ENCODE data around the gene ACY1.

The ACY1 gene

GRCh38 chr3:51971350-51971749 lies 12.0 kb upstream of the ACY1 start:
- H3K27ac ChIP-seq (ENCODE audit: low read depth, low read length), result no peak overlapping the region
- H3K4me1 ChIP-seq (ENCODE audit: control insufficient read depth, insufficient read depth, low read length), result peaks cover 11% of the 10 kb centered on the region

DNA sequence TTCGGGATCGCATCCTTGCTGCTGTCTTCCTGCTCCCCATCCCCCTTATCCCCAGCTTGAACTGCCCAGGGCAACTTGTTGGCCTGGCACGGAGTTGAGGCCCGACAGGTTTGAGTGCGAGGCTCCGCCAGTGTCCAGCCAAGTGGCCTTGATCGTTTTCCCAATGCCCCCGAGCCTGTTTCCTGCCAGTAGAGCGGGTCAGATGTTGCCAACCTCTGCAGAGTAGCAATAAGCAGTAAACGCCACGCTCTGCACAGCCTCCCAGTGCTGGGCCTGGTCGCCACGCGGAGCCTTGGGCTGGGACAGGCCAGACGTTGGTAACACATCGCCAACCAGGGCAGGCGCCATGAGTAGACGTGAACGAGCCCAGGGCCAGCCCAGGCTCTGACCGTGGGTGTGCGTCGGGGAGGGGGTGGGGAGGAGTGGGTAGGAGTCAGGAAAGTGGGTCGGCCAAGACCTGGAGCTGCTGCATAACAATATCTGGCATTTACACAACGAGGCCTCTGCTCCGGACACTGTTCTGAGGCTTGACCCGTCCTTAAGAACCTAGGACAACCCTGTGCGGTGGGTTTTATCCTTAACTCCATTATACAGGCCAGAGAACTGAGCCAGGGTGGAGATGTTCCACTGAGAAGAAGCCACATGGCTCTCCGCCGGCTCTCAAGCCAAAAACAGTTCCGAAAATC lies 8.9 kb upstream of the ACY1 start:
- Histone ChIP-seq H3K4me1 (ENCODE audit: control insufficient read depth, insufficient read depth, low read length) (peaks cover 11% of the 10 kb centered on the region), H3K27me3 (ENCODE audit: control insufficient read depth, insufficient read depth, low read length) (no peaks in the 10 kb centered on the region), H3K36me3 (ENCODE audit: control insufficient read depth, insufficient read depth, low read length) (no peaks in the 10 kb centered on the region), H3K27ac (ENCODE audit: low read depth, low read length) (peak overlapping the region; percentile 88), H3K9ac (ENCODE audit: low read length) (peak overlapping the region; percentile 25), H3K4me3 (ENCODE audit: low read length) (peak overlapping the region; percentile 89)

More at GRCh38 chr3:51971350-51971749, 12.0 kb upstream of the ACY1 start:
- H3K4me3 ChIP-seq (ENCODE audit: low read length), result no peak overlapping the region
- H3K9ac ChIP-seq (ENCODE audit: low read length), result no peak overlapping the region
- H3K36me3 ChIP-seq (ENCODE audit: control insufficient read depth, insufficient read depth, low read length), result no peaks in the 10 kb centered on the region
- no peaks in the 10 kb centered on the region for H3K27me3 ChIP-seq (ENCODE audit: control insufficient read depth, insufficient read depth, low read length)

- Histone ChIP-seq H3K27ac (ENCODE audit: low read depth, low read length) (peak within 1 kb of the TSS; percentile 88), H3K36me3 (ENCODE audit: control insufficient read depth, insufficient read depth, low read length) (no peaks in the 10 kb centered on the region), H3K4me1 (ENCODE audit: control insufficient read depth, insufficient read depth, low read length) (peaks cover 11% of the 10 kb centered on the region), H3K4me3 (ENCODE audit: low read length) (peak within 1 kb of the TSS; percentile 89), H3K27me3 (ENCODE audit: control insufficient read depth, insufficient read depth, low read length) (no peaks in the 10 kb centered on the region), H3K9ac (ENCODE audit: low read length) (peak within 1 kb of the TSS; percentile 91)
These were observed 8.1 kb upstream of the ACY1 start, which contains the start of gene ABHD14A for GRCh38 chr3:51974963-51975851. Gene ABHD14A (plus strand): TSS chr3:51975064. CDS start chr3:51975136, 72 bp downstream.

DNA sequence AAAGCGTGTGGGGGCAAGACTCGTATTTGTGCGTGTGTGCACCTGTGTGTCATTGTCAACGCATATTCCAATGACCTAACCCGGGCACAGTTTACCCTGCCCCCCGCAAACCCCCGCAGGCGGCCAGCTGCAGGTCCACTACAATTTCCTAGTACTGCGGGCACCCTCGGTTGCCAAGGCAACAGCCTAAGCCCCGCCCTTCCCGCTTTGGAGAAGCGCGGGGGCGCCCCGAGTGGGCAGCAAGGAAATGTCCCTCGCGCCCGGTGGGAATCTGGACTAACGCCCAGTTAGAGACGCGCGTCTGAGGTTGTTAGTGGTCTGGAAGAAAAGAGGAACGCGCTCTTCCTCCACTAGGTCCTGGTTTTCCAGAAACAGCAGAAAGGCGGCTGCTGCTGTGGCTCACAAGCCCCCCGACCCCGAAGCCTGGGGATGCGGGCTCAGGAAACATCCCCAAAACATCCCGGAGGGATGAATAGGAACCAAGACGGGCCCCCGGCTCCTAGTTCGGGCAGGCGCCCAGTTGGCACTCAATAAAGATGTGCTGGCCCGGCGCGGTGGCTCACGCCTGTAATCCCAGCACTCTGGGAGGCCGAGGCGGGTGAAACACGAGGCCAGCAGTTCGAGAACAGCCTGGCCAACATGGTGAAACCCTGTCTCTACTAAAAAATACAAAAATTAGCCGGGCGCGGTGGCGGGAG lies 7.3 kb upstream of the ACY1 start:
- Histone ChIP-seq H3K27ac (ENCODE audit: low read depth, low read length) (peak overlapping the region; percentile 88), H3K36me3 (ENCODE audit: control insufficient read depth, insufficient read depth, low read length) (no peaks in the 10 kb centered on the region), H3K4me3 (ENCODE audit: low read length) (peak overlapping the region; percentile 89), H3K27me3 (ENCODE audit: control insufficient read depth, insufficient read depth, low read length) (no peaks in the 10 kb centered on the region), H3K4me1 (ENCODE audit: control insufficient read depth, insufficient read depth, low read length) (peaks cover 11% of the 10 kb centered on the region), H3K9ac (ENCODE audit: low read length) (no peak overlapping the region)

GRCh38 chr3:51977446-51978142 lies 5.7 kb upstream of the ACY1 start:
- Histone ChIP-seq H3K36me3 (ENCODE audit: control insufficient read depth, insufficient read depth, low read length) (no peaks in the 10 kb centered on the region), H3K9ac (ENCODE audit: low read length) (no peak overlapping the region), H3K27ac (ENCODE audit: low read depth, low read length) (no peak overlapping the region), H3K4me3 (ENCODE audit: low read length) (no peak overlapping the region), H3K4me1 (ENCODE audit: control insufficient read depth, insufficient read depth, low read length) (peaks cover 15% of the 10 kb centered on the region), H3K27me3 (ENCODE audit: control insufficient read depth, insufficient read depth, low read length) (no peaks in the 10 kb centered on the region)

GRCh38 chr3:51978143-51978502 lies 5.2 kb upstream of the ACY1 start:
- no peak overlapping the region for H3K9ac ChIP-seq (ENCODE audit: low read length)
- no peaks in the 10 kb centered on the region for H3K27me3 ChIP-seq (ENCODE audit: control insufficient read depth, insufficient read depth, low read length)
- no peak overlapping the region for H3K27ac ChIP-seq (ENCODE audit: low read depth, low read length)
- H3K36me3 ChIP-seq (ENCODE audit: control insufficient read depth, insufficient read depth, low read length), result no peaks in the 10 kb centered on the region
- no peak overlapping the region for H3K4me3 ChIP-seq (ENCODE audit: low read length)
- peaks cover 16% of the 10 kb centered on the region for H3K4me1 ChIP-seq (ENCODE audit: control insufficient read depth, insufficient read depth, low read length)

- Histone ChIP-seq H3K4me3 (ENCODE audit: low read length) (no peak overlapping the region), H3K36me3 (ENCODE audit: control insufficient read depth, insufficient read depth, low read length) (no peaks in the 10 kb centered on the region), H3K9ac (ENCODE audit: low read length) (no peak overlapping the region), H3K4me1 (ENCODE audit: control insufficient read depth, insufficient read depth, low read length) (peaks cover 13% of the 10 kb centered on the region), H3K27ac (ENCODE audit: low read depth, low read length) (no peak overlapping the region), H3K27me3 (ENCODE audit: control insufficient read depth, insufficient read depth, low read length) (no peaks in the 10 kb centered on the region)
These were observed 3.1 kb upstream of the ACY1 start for GRCh38 chr3:51980253-51980652.

DNA sequence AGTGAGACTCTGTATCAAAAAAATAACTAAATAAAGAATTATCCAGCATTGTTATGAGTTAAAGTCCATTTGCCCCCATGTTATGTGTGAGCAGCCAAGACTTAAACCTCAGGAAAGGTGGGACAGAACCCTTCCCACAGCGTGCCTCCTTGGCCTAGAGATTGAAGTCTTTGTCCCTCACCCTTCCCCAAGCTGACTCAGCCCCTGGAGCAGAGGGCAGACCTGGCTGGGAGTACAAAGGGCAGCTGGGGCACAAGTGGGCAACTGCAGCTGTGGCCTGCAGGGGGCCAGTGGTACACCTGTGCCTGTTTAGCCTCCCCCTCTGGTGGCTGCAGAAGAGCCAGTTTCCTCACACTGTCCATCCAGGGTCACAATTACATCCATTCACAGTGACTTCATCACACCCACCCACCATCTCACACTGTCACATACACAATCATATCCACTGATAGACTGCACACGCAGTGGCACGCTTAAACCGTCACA lies 940 bp upstream of the ACY1 start:
- Histone ChIP-seq H3K4me1 (ENCODE audit: control insufficient read depth, insufficient read depth, low read length) (peaks cover 10% of the 10 kb centered on the region), H3K9ac (ENCODE audit: low read length) (peak overlapping the region; percentile 77), H3K27ac (ENCODE audit: low read depth, low read length) (peak overlapping the region; percentile 94), H3K4me3 (ENCODE audit: low read length) (peak overlapping the region; percentile 60), H3K36me3 (ENCODE audit: control insufficient read depth, insufficient read depth, low read length) (no peaks in the 10 kb centered on the region), H3K27me3 (ENCODE audit: control insufficient read depth, insufficient read depth, low read length) (no peaks in the 10 kb centered on the region)

GRCh38 chr3:51983578-51984268 lies 388 bp downstream of the ACY1 start:
- Histone ChIP-seq H3K4me3 (ENCODE audit: low read length) (peak overlapping the region; percentile 60), H3K4me1 (ENCODE audit: control insufficient read depth, insufficient read depth, low read length) (peaks cover 10% of the 10 kb centered on the region), H3K9ac (ENCODE audit: low read length) (peak overlapping the region; percentile 77), H3K27ac (ENCODE audit: low read depth, low read length) (peak overlapping the region; percentile 94), H3K36me3 (ENCODE audit: control insufficient read depth, insufficient read depth, low read length) (no peaks in the 10 kb centered on the region), H3K27me3 (ENCODE audit: control insufficient read depth, insufficient read depth, low read length) (no peaks in the 10 kb centered on the region)

- Histone ChIP-seq H3K27me3 (ENCODE audit: control insufficient read depth, insufficient read depth, low read length) (no peaks in the 10 kb centered on the region), H3K36me3 (ENCODE audit: control insufficient read depth, insufficient read depth, low read length) (no peaks in the 10 kb centered on the region), H3K9ac (ENCODE audit: low read length) (no peak overlapping the region), H3K27ac (ENCODE audit: low read depth, low read length) (no peak overlapping the region), H3K4me1 (ENCODE audit: control insufficient read depth, insufficient read depth, low read length) (peaks cover 10% of the 10 kb centered on the region), H3K4me3 (ENCODE audit: low read length) (peak overlapping the region; percentile 60)
These were observed 923 bp downstream of the ACY1 start for GRCh38 chr3:51984269-51984647.

DNA sequence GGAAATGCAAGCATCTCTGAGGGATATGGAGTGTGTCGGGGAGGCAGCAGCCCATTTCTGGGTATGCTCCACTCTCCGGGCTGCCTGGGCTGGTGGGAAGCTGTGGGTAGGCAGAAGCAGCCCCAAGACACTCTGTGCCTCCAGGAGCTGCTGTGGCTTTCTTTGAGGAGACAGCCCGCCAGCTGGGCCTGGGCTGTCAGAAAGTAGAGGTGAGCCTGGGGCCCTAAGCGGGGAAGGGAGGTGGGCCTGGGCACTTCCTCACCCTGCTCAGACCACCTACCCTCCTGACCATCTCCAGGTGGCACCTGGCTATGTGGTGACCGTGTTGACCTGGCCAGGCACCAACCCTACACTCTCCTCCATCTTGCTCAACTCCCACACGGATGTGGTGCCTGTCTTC lies 1.7 kb downstream of the ACY1 start:
- Histone ChIP-seq H3K36me3 (ENCODE audit: control insufficient read depth, insufficient read depth, low read length) (no peaks in the 10 kb centered on the region), H3K4me3 (ENCODE audit: low read length) (no peak overlapping the region), H3K27ac (ENCODE audit: low read depth, low read length) (no peak overlapping the region), H3K9ac (ENCODE audit: low read length) (no peak overlapping the region), H3K4me1 (ENCODE audit: control insufficient read depth, insufficient read depth, low read length) (peaks cover 10% of the 10 kb centered on the region), H3K27me3 (ENCODE audit: control insufficient read depth, insufficient read depth, low read length) (no peaks in the 10 kb centered on the region)
